Measurements from ENCODE around the gene ZNF688.
"Not testable (repeated sequence)": the region's sequence is repeated elsewhere in the genome, so short reads cannot be mapped to it uniquely, and the experiment has no call there.

The ZNF688 gene

GRCh38 chr16:30571445-30572322 is at the start of gene ZNF688:
Gene ZNF688 (minus strand): TSS chr16:30571714. CDS start chr16:30571629, 85 bp downstream.
- peak; percentile 89 to 90 for DNase-seq (ENCODE audit: low read depth in 2 of 2)

DNA sequence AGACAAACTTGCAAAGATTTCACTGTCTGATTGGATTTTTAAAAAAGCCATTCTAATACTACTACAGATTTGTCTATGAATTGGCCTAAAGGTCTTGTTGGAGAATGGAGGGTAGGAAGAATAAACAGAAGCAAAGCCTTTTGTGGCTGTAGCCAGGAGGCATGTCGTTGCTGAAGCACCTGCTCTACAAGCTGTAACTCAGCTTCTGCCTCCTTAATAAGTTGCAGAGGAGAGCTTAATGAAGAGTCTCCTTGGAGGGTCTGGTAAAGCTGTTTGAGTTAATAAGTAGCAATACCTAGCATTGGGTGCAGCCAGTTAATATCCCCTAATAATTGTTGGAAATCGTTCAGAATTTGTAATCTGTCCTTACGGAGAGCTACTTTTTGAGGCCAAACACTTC is 48.7 kb upstream of the ZNF688 start:
- no peak for DNase-seq (ENCODE audit: low read depth in 2 of 2)

DNA sequence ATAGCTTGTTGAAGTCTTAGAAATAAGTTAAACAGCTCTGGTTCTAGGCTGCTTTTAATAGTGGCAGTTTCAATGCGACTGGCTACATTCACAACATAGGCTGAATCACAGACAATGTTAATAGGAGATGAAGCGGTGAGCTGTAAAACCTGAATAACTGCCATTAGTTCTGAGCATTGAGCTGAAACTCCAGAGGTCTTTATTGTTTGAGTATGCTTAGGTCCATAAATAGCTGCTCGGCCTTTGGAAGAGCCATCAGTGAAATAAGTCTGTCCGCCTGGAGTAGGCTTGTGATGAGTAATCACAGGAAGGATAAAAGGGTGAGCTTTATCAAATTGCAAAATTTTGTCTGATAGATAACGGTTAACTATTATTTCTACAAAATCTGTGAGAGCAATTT is 48.1 kb upstream of the ZNF688 start:
- no peak for DNase-seq (ENCODE audit: low read depth in 2 of 2)

- DNase-seq (ENCODE audit: low read depth in 2 of 2): no peak
These were observed 47.7 kb upstream of the ZNF688 start for GRCh38 chr16:30619202-30619601.

DNA sequence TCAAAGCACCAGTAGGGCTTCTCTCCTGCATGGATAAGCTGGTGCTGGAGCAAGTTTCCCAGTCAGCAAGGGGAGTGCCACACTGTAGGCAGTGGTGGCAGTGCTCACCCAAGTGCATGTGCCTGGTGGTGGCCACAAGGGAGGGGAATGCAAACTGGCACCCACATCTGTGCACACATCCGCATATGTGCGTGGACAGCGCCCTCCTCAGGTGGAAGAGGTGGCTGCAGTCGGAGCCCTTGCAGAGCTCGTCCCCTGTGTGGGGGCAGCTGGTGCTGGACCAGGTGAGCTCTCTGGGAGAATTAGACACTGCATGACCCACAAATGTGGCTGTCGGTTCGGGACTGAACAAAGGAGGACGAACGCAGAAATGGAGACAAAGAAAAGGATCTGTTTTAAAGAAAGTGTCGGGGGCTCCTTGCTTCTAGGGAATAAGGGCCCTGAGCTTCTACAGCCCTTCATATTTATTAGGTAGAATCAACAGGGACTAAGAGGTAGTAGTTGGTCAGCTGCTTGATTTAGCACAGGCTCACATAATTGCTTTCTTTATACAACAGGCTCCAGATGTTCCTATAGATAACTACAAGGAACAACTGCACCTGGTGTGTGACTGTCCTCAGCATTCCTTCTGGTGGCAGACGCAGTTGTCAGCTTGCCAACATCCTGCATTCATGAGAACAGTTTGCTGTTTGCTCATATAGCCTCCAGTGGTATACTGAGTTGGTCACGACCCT is 44.0 kb upstream of the ZNF688 start:
- peak; percentile 67 to 76 for DNase-seq (ENCODE audit: low read depth in 2 of 2)

DNA sequence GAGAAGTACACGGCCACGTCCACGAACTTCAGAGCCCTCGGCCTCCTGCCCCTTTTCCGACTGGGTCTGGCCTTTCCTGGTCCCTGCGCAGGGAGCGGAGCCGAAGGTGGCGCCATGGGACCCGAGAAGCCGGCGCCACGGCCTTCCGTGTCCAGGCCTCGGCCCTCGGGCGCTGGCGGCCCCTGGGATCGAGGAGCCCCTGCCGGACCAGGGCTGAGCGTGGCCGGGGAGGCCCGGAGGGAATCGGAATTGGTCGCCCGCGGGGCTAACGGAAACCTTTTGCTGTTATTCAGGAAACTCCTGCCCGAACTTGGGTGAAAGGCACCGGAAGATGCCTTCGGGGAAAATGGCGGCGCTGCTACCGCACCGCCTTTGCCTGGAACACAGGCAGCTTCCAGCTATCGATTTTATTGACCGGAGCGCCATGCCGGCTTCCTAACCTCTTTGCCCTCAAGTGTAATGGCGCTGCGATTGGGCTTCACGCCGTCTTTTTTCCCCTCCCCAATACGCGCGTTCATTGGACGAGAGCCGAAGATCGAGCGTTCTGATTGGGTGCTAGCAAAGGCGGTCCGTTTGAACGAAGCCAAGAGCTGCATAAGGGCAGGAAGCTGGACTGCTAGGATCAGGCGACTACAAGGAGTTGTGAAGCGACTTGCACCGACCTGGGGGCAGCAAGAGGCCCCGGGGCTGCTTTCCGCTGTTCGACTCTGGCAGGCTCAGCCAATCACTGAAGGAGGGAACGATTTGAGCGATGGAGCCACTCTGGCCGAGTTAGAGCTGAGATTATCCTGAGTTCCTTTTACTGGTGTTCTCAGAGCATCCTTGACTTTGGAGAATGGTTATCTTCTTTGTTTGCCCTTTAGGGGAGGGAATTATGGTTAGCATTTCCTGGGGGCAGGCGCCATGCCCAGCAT is 38.7 kb upstream of the ZNF688 start, which contains the start of gene ZNF689:
Gene ZNF689 (minus strand): TSS at position 464 of the 914 bp plus-strand sequence. CDS start 348 bp downstream, at position 116.
- DNase-seq (ENCODE audit: low read depth in 2 of 2): peak; percentile 87 to 91

GRCh38 chr16:30609002-30609925 is 37.8 kb upstream of the ZNF688 start:
- DNase-seq (ENCODE audit: low read depth in 2 of 2): peak in 1 of 2 donors; percentile 17

DNA sequence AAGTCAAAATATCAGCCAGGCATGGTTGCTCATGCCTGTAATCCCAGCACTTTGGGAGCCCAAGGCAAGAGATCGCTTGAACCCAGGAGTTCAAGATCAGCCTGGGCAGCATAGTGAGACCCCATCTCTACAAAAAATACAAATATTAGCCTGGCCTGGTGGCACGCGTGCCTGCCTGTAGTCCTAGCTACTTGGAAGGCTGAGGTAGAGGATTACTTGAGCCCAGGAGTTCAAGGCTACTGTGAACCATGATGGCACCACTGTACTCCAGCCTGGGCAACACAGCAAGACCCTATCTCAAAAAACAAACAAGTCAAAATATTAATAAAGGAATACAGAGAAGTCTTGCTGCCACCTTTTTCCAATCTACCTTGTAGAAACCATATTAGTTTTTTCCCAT is 34.5 kb upstream of the ZNF688 start:
- DNase-seq (ENCODE audit: low read depth in 2 of 2): no peak

- DNase-seq (ENCODE audit: low read depth in 2 of 2): no peak
These were observed 33.6 kb upstream of the ZNF688 start for GRCh38 chr16:30605158-30605557.

DNA sequence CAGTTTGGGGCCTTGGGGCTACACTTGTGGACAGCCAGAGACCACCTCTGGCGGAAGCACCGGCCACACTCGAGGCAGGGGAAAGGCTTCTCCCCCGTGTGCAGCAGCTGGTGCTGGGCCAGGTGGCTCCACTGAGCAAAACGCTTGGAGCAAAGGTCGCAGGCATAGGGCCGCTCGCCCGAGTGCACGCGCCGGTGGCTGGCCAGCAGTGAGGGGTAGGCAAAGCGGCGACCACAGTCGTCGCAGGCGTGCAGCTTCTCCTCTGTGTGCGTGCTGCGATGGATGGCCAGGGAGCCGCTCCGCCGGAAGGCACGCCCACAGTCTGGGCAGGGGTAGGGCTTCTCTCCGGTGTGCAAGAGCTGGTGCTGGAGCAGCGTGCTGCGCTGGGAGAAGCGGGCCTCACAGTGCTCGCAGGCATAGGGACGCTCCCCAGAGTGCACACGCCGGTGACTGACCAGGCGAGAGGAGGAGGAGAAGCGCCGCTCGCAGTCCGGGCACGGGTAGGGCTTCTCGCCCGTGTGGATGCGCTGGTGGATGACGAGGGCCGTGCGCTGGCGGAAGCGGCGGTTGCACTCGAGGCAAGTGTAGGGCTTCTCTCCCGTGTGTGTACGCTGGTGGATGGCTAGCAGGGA is 32.9 kb upstream of the ZNF688 start:
- no peak for DNase-seq (ENCODE audit: low read depth in 2 of 2)

GRCh38 chr16:30603945-30604315 is 32.4 kb upstream of the ZNF688 start:
- no peak for DNase-seq (ENCODE audit: low read depth in 2 of 2)

- no peak for DNase-seq (ENCODE audit: low read depth in 2 of 2)
These were observed 31.2 kb upstream of the ZNF688 start for GRCh38 chr16:30602616-30603277.

GRCh38 chr16:30601966-30602365 is 30.5 kb upstream of the ZNF688 start:
- DNase-seq (ENCODE audit: low read depth in 2 of 2): no peak

DNA sequence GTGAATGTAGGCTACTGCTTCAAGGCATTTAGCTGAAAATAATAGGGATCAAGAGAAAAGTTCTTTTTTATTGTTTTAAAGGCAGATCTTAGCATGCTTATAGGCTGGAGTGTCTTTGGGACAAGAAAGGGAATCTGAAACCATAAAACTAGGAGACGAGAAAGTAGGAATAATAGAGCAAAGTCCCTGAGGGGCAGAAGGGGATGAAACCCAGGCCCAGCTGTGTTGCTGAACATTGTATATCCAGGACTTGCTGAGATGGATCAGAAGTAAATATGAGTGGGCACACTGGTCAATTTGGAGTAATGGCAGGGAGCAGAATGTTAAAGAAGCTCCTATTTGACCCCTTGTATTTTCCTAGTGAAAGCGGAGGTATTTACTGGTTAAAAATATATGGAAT is 29.4 kb upstream of the ZNF688 start:
- DNase-seq (ENCODE audit: low read depth in 2 of 2): no peak

DNA sequence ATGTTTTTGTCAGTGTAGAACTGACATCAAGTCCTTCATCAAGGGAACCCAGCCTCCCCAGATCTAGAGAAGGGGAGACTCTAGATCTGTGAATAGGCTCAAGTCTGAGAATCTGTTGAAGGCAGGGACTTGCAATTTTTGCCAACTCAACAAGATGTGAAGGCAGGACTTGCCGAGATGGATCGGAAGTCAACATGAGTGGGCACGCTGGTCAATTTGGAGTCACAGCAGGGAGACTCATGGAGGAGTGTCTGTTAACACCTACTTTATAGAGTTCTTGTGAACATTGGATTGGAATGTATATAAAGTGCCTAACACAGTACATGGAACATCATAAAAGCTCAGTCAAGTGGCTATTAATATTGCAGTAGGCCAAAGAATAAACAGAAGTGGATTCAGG is 28.7 kb upstream of the ZNF688 start:
- DNase-seq (ENCODE audit: low read depth in 2 of 2): no peak

DNA sequence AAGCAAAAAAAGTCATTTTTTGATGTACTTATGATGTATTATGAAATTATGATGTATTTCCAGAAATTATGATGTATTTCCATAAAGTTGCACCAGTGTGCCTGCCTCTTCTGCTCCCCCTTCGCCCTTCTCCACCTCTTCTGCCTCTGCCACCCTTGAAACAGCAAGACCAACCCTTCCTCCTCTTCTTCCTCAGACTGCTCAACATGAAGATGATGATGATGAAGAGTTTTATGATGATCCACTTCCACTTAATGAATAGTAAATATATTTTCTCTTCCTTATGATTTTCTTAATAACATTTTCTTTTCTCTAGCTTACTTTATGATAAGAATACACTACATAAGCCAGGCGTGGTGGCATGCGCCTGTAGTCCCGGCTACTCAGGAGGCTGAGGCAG is 21.4 kb upstream of the ZNF688 start:
- DNase-seq (ENCODE audit: low read depth in 2 of 2): no peak

DNA sequence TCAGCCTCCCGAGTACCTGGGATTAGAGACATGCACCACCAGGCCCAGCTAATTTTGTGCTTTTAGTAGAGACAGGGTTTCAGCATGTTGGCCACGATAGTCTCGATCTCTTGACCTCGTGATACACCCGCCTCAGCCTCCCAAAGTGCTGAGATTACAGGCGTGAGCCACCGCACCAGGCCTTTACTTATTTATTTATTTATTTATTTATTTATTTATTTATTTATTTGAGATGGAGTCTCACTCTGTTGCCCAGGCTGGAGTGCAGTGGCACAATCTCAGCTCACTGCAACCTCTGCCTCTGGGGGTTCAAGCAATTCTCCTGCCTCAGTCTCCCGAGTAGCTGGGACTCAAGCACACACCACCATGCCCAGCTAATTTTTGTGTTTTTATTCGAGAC is 19.4 kb upstream of the ZNF688 start:
- DNase-seq (ENCODE audit: low read depth in 2 of 2): not testable (repeated sequence)

DNA sequence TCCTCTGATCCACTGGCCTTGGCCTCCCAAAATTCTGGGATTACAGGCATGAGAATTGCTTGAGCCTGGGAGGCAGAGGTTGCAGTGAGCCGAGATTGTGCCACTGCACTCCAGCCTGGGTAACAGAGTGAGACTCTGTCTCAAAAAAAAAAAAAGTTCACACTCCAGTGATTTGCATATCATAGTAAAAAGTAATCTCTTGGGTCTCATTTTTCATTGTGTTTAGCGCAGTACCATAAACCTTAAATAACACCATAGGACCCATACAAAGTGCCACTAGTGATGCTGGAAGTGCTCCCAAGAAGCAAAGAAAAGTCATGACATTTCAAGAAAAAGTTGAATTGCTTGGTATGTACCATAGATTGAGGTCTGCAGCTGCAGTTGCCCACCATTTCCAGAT is 18.1 kb upstream of the ZNF688 start:
- DNase-seq (ENCODE audit: low read depth in 2 of 2): not testable (repeated sequence)

- no peak for DNase-seq (ENCODE audit: low read depth in 2 of 2)
These were observed 17.1 kb upstream of the ZNF688 start for GRCh38 chr16:30588651-30589050.

Measured in stimulated activated CD8-positive, alpha-beta memory T cell treated with anti-CD3 and anti-CD28 coated beads, Interleukin-15, amount 100 ng/mL, for 48 hours (primary cell).